SK-N-SH (cell line): ENCODE data around the gene NEK6. TPM values are rescaled to one million over a fixed set of nuclear protein-coding genes. Genes with fewer than 3 reads are reported as not detected.

Experiments used
- CTCF ChIA-PET: fragments of 300-600, 350-600 bp; formaldehyde crosslinking; extraction: SDS; loops from one replicate; lab custom pipeline; 2021; lab: Yijun Ruan, JAX
- POLR2A ChIA-PET: fragments of 350-600 bp; sonication (Branson Sonifier 250); formaldehyde crosslinking; extraction: SDS; loops from one replicate; lab custom pipeline; 2020; ENCODE audit warnings: antibody characterized with exemption, inconsistent platforms; lab: Yijun Ruan, JAX
- DNase-seq: peaks from one replicate; pipeline ENCODE4 v3.0.0; 2012
- H2AFZ ChIP-seq: fragments of 200-600 bp; sonication (generic); 2 replicates; pipeline ENCODE4 v1.8.1; 2016; ENCODE audit warnings: antibody characterized with exemption, mild to moderate bottlenecking, low read depth
- H3F3A ChIP-seq: fragments of 200-600 bp; sonication (generic); replicated peaks from 2 replicates; pipeline ENCODE3; 2016; ENCODE audit warnings: antibody characterized with exemption, mild to moderate bottlenecking; ENCODE audit not compliant: insufficient read depth
- H3K27ac ChIP-seq, 2 experiments: fragments of 200-500 bp in 1 of 2; fragments of 200-600 bp in 1 of 2; sonication (Bioruptor generic) in 1 of 2; sonication (generic), shearing (Covaris generic) in 1 of 2; 2 replicates each; pipeline versions ENCODE4 v1.5.1 to v1.6.1; 2014 to 2016; ENCODE audit warnings: low read depth in 2 of 2, inconsistent platforms in 1 of 2, low read length in 1 of 2, mild to moderate bottlenecking in 1 of 2, mixed read lengths in 1 of 2
- H3K27me3 ChIP-seq: fragments of 200-600 bp; sonication (generic), shearing (Covaris generic); 2 replicates; pipeline ENCODE4 v1.6.1; 2016; ENCODE audit warnings: mixed run types; ENCODE audit not compliant: insufficient read depth
- H3K36me3 ChIP-seq, 2 experiments: fragments of 200-500 bp in 1 of 2; fragments of 200-600 bp in 1 of 2; sonication (Bioruptor generic) in 1 of 2; sonication (generic) in 1 of 2; replicated peaks in 1 of 2; 2 replicates each; pipeline versions ENCODE3 to v1.5.1; 2014 to 2016; ENCODE audit warnings: low read length in 1 of 2, mild to moderate bottlenecking in 1 of 2; ENCODE audit not compliant: insufficient read depth in 2 of 2, control insufficient read depth in 1 of 2
- H3K4me1 ChIP-seq, 2 experiments: fragments of 200-500 bp in 1 of 2; fragments of 200-600 bp in 1 of 2; sonication (Bioruptor generic) in 1 of 2; sonication (generic), shearing (Covaris generic) in 1 of 2; 2 replicates each; pipeline versions ENCODE4 v1.5.1 to v1.6.1; 2014 to 2016; ENCODE audit warnings: low read depth in 1 of 2, low read length in 1 of 2, mixed run types in 1 of 2; ENCODE audit not compliant: insufficient read depth in 2 of 2, control insufficient read depth in 1 of 2
- H3K4me2 ChIP-seq: fragments of 200-600 bp; sonication (generic), shearing (Covaris generic); 2 replicates; pipeline ENCODE4 v1.6.1; 2017; ENCODE audit warnings: mixed run types
- H3K4me3 ChIP-seq, 2 experiments: fragments of 200-500 bp in 1 of 2; fragments of 200-600 bp in 1 of 2; sonication (Bioruptor generic) in 1 of 2; sonication (generic), shearing (Covaris generic) in 1 of 2; 2 replicates each; pipeline versions ENCODE4 v1.5.1 to v1.8.1; 2014 to 2016; ENCODE audit warnings: low read depth in 2 of 2, inconsistent platforms in 1 of 2, low read length in 1 of 2, mild to moderate bottlenecking in 1 of 2, mixed read lengths in 1 of 2, moderate library complexity in 1 of 2
- H3K79me2 ChIP-seq: fragments of 200-600 bp; sonication (generic); 2 replicates; pipeline ENCODE4 v1.8.1; 2017; ENCODE audit warnings: mild to moderate bottlenecking; ENCODE audit not compliant: insufficient read depth
- H3K9ac ChIP-seq: fragments of 200-600 bp; sonication (generic); 2 replicates; pipeline ENCODE4 v1.6.1; 2017; ENCODE audit warnings: mixed run types
- H3K9me2 ChIP-seq: fragments of 200-600 bp; sonication (generic); 2 replicates; pipeline ENCODE4 v1.6.1; 2017; ENCODE audit warnings: mixed run types
- H3K9me3 ChIP-seq: fragments of 200-600 bp; sonication (generic); 2 replicates; pipeline ENCODE4 v1.6.1; 2017; ENCODE audit warnings: mixed run types, mild to moderate bottlenecking, moderate library complexity
- H4K20me1 ChIP-seq: fragments of 200-600 bp; sonication (generic); 2 replicates; pipeline ENCODE4 v1.6.1; 2017; ENCODE audit warnings: mild to moderate bottlenecking, mixed run types; ENCODE audit not compliant: insufficient read depth
- CHD2 ChIP-seq: fragments of 150-350 bp; IDR thresholded peaks from 2 replicates; pipeline ENCODE4 v1.6.1; 2018; ENCODE audit warnings: low read length; ENCODE audit not compliant: partially characterized antibody
- CTCF ChIP-seq: fragments of 200-600 bp; sonication (generic); IDR thresholded peaks from 2 replicates; pipeline ENCODE4 v1.6.1; 2017; ENCODE audit warnings: antibody characterized with exemption, mild to moderate bottlenecking, moderate library complexity
- ELF1 ChIP-seq: IDR thresholded peaks from 2 replicates; pipeline ENCODE4 v1.4.0; 2012
- FOXJ3 ChIP-seq: sonication (generic); formaldehyde crosslinking; IDR thresholded peaks from 2 replicates; pipeline ENCODE4 v1.5.1; 2020; ENCODE audit warnings: mild to moderate bottlenecking, missing genetic modification reagents
- MXI1 ChIP-seq: IDR thresholded peaks from 2 replicates; pipeline ENCODE4 v1.6.1; 2012; ENCODE audit warnings: mild to moderate bottlenecking, low read depth, low read length, improper control_type of control experiment
- NFIC ChIP-seq: IDR thresholded peaks from 2 replicates; pipeline ENCODE4 v1.4.0; 2012; ENCODE audit warnings: borderline replicate concordance
- POLR2AphosphoS5 ChIP-seq: IDR thresholded peaks from 2 replicates; pipeline ENCODE4 v1.6.1; 2012; ENCODE audit warnings: low read depth, low read length
- REST ChIP-seq: IDR thresholded peaks from 2 replicates; pipeline ENCODE4 v1.6.1; 2012; ENCODE audit warnings: mild to moderate bottlenecking, low read depth, low read length, moderate library complexity
- SIN3A ChIP-seq: IDR thresholded peaks from 2 replicates; pipeline ENCODE4 v1.6.1; 2012; ENCODE audit warnings: low read depth, mild to moderate bottlenecking, low read length, moderate library complexity, borderline replicate concordance
- SMC3 ChIP-seq: IDR thresholded peaks from 2 replicates; pipeline ENCODE4 v1.6.1; 2012; ENCODE audit warnings: low read depth, low read length, improper control_type of control experiment
- TAF1 ChIP-seq: IDR thresholded peaks from 2 replicates; pipeline ENCODE4 v1.6.1; 2012; ENCODE audit warnings: low read depth, mild to moderate bottlenecking, low read length, moderate library complexity, borderline replicate concordance
- TEAD4 ChIP-seq: IDR thresholded peaks from 2 replicates; pipeline ENCODE4 v1.4.0; 2012; ENCODE audit warnings: mild to moderate bottlenecking, borderline replicate concordance; ENCODE audit not compliant: insufficient read depth
- WGBS: methylation state at CpG from one replicate; pipeline ENCODE4 v1.1.6; 2017; ENCODE audit warnings: low lambda C conversion rate; 5-methylcytosine and 5-hydroxymethylcytosine counted together
- polyA plus RNA-seq, 3 experiments: library from polyadenylated mRNA; depleted of rRNA; stranded (reverse); fragments of >200 nt; gene quantifications; 2 replicates each; pipeline ENCODE4 v1.2.3, GENCODE V29; 2012
- TF ChIP-seq, protein P1 (sequence below): IDR thresholded peaks from 2 replicates; pipeline ENCODE4 v1.4.0; 2012; ENCODE audit warnings: low read depth, borderline replicate concordance

NEK6 gene
- polyA plus RNA-seq, 1 of the 3 experiments (the other 2 are of a cell fraction): 89.8 TPM

DNA sequence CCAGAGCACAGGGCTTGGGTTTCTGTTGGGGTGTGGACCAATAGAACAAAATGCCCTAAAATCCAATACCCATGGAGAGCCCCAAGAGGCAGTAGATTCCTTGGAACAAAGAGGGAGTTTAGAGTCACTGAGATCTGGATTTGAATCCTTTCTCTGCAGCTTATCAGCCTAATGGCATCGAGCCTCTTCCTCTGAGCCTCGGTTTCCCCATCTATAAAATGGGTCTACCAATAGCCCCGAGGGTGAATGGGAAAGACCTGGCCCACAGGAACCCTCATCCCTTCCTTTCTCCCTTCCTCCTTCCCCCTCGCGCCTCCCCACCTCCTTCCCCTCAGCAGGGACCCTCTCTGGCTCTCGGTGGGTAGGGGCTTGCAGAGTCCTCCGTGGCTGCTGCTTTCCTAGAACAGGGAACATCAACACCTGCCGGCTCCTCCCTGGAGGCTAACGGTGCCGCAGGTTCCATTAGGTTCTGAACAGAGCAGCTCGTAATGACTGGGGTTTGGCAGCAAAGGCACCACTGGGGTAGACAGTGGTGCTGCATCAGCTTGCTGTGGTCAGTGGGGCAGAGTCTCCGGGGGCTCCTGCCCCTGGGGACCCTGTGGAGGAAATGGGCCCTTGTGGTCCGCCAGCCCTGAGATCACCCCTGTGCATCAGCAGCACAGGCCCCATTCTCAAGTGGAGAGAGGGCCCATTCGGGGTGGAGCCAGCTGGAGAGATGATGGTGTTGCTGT is 40.3 kb downstream of the NEK6 start:
- peaks cover 17% of the 10 kb centered on the region for H4K20me1 ChIP-seq
- WGBS: 85% methylated on average over 14 of the region's 14 CpGs
- H3K9me3 ChIP-seq: no peaks in the 10 kb centered on the region
- POLR2A ChIA-PET: interaction anchor here (0.9 kb wide), 1 partner anchor 27 kb away, joined by 3 read pairs; no protein-coding TSS in a partner anchor
- H3K9me2 ChIP-seq: no peaks in the 10 kb centered on the region
- CTCF ChIA-PET: interaction anchor here (0.7 to 2.0 kb wide), 5 partner anchors 21 to 260 kb away, joined by 3 to 8 read pairs (median 3); no protein-coding TSS in a partner anchor
- peaks cover 4 to 10% of the 10 kb centered on the region in 2 experiments for H3K36me3 ChIP-seq
- H3F3A ChIP-seq: no peaks in the 10 kb centered on the region
- peak overlapping the region; percentile 51 for H3K4me2 ChIP-seq
- H3K79me2 ChIP-seq: peaks cover 93% of the 10 kb centered on the region
- no peak overlapping the region for H3K4me3 ChIP-seq
- H3K9ac ChIP-seq: peak overlapping the region; percentile 50; the same call in 1 of the 2 replicates
- DNase-seq: no peak
- H2AFZ ChIP-seq: no peak overlapping the region
- TF ChIP-seq CHD2: no peak
- TF ChIP-seq TEAD4: no peak
- TF ChIP-seq REST: no peak
- TF ChIP-seq, protein P1, sequence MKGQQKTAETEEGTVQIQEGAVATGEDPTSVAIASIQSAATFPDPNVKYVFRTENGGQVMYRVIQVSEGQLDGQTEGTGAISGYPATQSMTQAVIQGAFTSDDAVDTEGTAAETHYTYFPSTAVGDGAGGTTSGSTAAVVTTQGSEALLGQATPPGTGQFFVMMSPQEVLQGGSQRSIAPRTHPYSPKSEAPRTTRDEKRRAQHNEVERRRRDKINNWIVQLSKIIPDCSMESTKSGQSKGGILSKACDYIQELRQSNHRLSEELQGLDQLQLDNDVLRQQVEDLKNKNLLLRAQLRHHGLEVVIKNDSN: no peak
- no peak for TF ChIP-seq SMC3
- TF ChIP-seq FOXJ3 (CRISPR knock-in tag): no peak
- no peak for TF ChIP-seq TAF1
- TF ChIP-seq POLR2AphosphoS5: no peak
- TF ChIP-seq SIN3A: no peak
- TF ChIP-seq MXI1: no peak
- TF ChIP-seq ELF1: no peak
- TF ChIP-seq CTCF: no peak
- TF ChIP-seq NFIC: no peak
- H3K27me3 ChIP-seq: no peaks in the 10 kb centered on the region
- peak overlapping the region in 1 of 2 experiments; percentile 79; a peak in 3 of 4 replicates for H3K27ac ChIP-seq
- H3K4me1 ChIP-seq: peaks cover 32 to 43% of the 10 kb centered on the region in 2 experiments; a peak in 3 of 4 replicates
